Central memory CD8-positive, alpha-beta T cell (primary cell): ENCODE results near the gene DNAI1.

ENCODE experiments used
- ATAC-seq: fragments of 150-1000 bp; cut with Tn5 transposase; replicated peaks from 2 replicates; pipeline ENCODE4 v1.10.0; 2022; ENCODE audit warnings: mild to moderate bottlenecking, moderate FRiP score, moderate number of reproducible peaks; ENCODE audit not compliant: poor library complexity, severe bottlenecking; ENCODE audit errors: extremely low read depth
- DNase-seq, 2 donors: peaks; one replicate each; pipeline ENCODE4 v3.0.0; 2021; ENCODE audit warnings: low spot score in 2 of 2
- H3K27ac Mint-ChIP-seq: one replicate; pipeline ENCODE4 v1.8.0; 2022; ENCODE audit warnings: low read depth, mild to moderate bottlenecking, moderate library complexity, mixed read lengths
- H3K27me3 Mint-ChIP-seq: one replicate; pipeline ENCODE4 v1.8.0; 2022; ENCODE audit warnings: mixed read lengths
- H3K36me3 Mint-ChIP-seq: one replicate; pipeline ENCODE4 v1.8.0; 2022; ENCODE audit warnings: mild to moderate bottlenecking, moderate library complexity, mixed read lengths; ENCODE audit not compliant: insufficient read depth
- H3K4me1 Mint-ChIP-seq: one replicate; pipeline ENCODE4 v1.8.0; 2022; ENCODE audit warnings: mixed read lengths
- H3K4me3 Mint-ChIP-seq: one replicate; pipeline ENCODE4 v1.8.0; 2022; ENCODE audit warnings: mild to moderate bottlenecking, moderate library complexity, mixed read lengths
- H3K9me3 Mint-ChIP-seq: one replicate; pipeline ENCODE4 v1.8.0; 2022; ENCODE audit warnings: mixed read lengths

Gene DNAI1

GRCh38 chr9:34499076-34499475, 40.5 kb downstream of the DNAI1 start:
- ATAC-seq: no peak
- Mint-ChIP-seq H3K27me3 (peaks cover 15% of the 10 kb centered on the region), H3K4me1 (no peaks in the 10 kb centered on the region), H3K27ac (no peak overlapping the region), H3K36me3 (peaks cover 1% of the 10 kb centered on the region), H3K4me3 (no peak overlapping the region), H3K9me3 (no peaks in the 10 kb centered on the region)
- DNase-seq: no peak

GRCh38 chr9:34500623-34501267, 42.1 kb downstream of the DNAI1 start:
- Mint-ChIP-seq H3K27me3 (peaks cover 31% of the 10 kb centered on the region), H3K27ac (no peak overlapping the region), H3K4me3 (no peak overlapping the region), H3K9me3 (no peaks in the 10 kb centered on the region), H3K4me1 (no peaks in the 10 kb centered on the region), H3K36me3 (peaks cover 1% of the 10 kb centered on the region)
- ATAC-seq (no peak), DNase-seq (peak; percentile 56 to 69)

- ATAC-seq: no peak
- Mint-ChIP-seq H3K27ac (no peak overlapping the region), H3K36me3 (peaks cover 1% of the 10 kb centered on the region)
Observed at GRCh38 chr9:34501372-34501771, 42.8 kb downstream of the DNAI1 start.

GRCh38 chr9:34501889-34502425, 43.4 kb downstream of the DNAI1 start:
- Mint-ChIP-seq H3K4me1 (no peaks in the 10 kb centered on the region), H3K36me3 (peaks cover 1% of the 10 kb centered on the region), H3K27me3 (peaks cover 34% of the 10 kb centered on the region), H3K27ac (no peak overlapping the region), H3K4me3 (no peak overlapping the region), H3K9me3 (no peaks in the 10 kb centered on the region)
- ATAC-seq (no peak), DNase-seq (no peak)

More at GRCh38 chr9:34501372-34501771, 42.8 kb downstream of the DNAI1 start:
- no peaks in the 10 kb centered on the region for H3K9me3 Mint-ChIP-seq
- H3K4me3 Mint-ChIP-seq: no peak overlapping the region
- no peak for DNase-seq
- H3K4me1 Mint-ChIP-seq: no peaks in the 10 kb centered on the region
- peaks cover 34% of the 10 kb centered on the region for H3K27me3 Mint-ChIP-seq

GRCh38 chr9:34502471-34502870, 43.9 kb downstream of the DNAI1 start:
- Mint-ChIP-seq H3K9me3 (no peaks in the 10 kb centered on the region), H3K36me3 (peaks cover 1% of the 10 kb centered on the region), H3K27ac (no peak overlapping the region), H3K27me3 (peaks cover 34% of the 10 kb centered on the region), H3K4me1 (no peaks in the 10 kb centered on the region), H3K4me3 (no peak overlapping the region)
- no peak for ATAC-seq
- no peak for DNase-seq

- Mint-ChIP-seq H3K27ac (no peak overlapping the region), H3K4me1 (no peaks in the 10 kb centered on the region), H3K9me3 (no peaks in the 10 kb centered on the region), H3K36me3 (peaks cover 1% of the 10 kb centered on the region), H3K27me3 (peaks cover 34% of the 10 kb centered on the region), H3K4me3 (no peak overlapping the region)
- ATAC-seq (no peak), DNase-seq (no peak)
Observed at GRCh38 chr9:34502891-34503290, 44.3 kb downstream of the DNAI1 start.

- no peak for ATAC-seq
- no peak overlapping the region for H3K27ac Mint-ChIP-seq
- H3K4me1 Mint-ChIP-seq: no peaks in the 10 kb centered on the region
- peaks cover 1% of the 10 kb centered on the region for H3K36me3 Mint-ChIP-seq
- DNase-seq: no peak
- no peaks in the 10 kb centered on the region for H3K9me3 Mint-ChIP-seq
- H3K27me3 Mint-ChIP-seq: peaks cover 34% of the 10 kb centered on the region
- H3K4me3 Mint-ChIP-seq: no peak overlapping the region
Observed at GRCh38 chr9:34503406-34503805, 44.8 kb downstream of the DNAI1 start.

- Mint-ChIP-seq H3K9me3 (no peaks in the 10 kb centered on the region), H3K27ac (no peak overlapping the region), H3K4me1 (no peaks in the 10 kb centered on the region), H3K27me3 (peaks cover 26% of the 10 kb centered on the region), H3K4me3 (no peak overlapping the region), H3K36me3 (peaks cover 4% of the 10 kb centered on the region)
- ATAC-seq: no peak
- DNase-seq: no peak
Observed at GRCh38 chr9:34505370-34506120, 46.9 kb downstream of the DNAI1 start.

- Mint-ChIP-seq H3K9me3 (no peaks in the 10 kb centered on the region), H3K27me3 (peaks cover 26% of the 10 kb centered on the region), H3K4me1 (no peaks in the 10 kb centered on the region), H3K27ac (no peak overlapping the region), H3K4me3 (no peak overlapping the region), H3K36me3 (peaks cover 4% of the 10 kb centered on the region)
- DNase-seq (no peak), ATAC-seq (no peak)
Observed at GRCh38 chr9:34506623-34507022, 48.0 kb downstream of the DNAI1 start.

GRCh38 chr9:34507556-34507955, 49.0 kb downstream of the DNAI1 start:
- Mint-ChIP-seq H3K4me3 (no peak overlapping the region), H3K9me3 (no peaks in the 10 kb centered on the region), H3K4me1 (no peaks in the 10 kb centered on the region), H3K36me3 (peaks cover 4% of the 10 kb centered on the region), H3K27me3 (peaks cover 26% of the 10 kb centered on the region), H3K27ac (no peak overlapping the region)
- no peak for ATAC-seq
- no peak for DNase-seq

- H3K4me1 Mint-ChIP-seq: no peaks in the 10 kb centered on the region
- H3K27ac Mint-ChIP-seq: no peak overlapping the region
- H3K4me3 Mint-ChIP-seq: no peak overlapping the region
- H3K36me3 Mint-ChIP-seq: peaks cover 4% of the 10 kb centered on the region
- H3K27me3 Mint-ChIP-seq: peaks cover 26% of the 10 kb centered on the region
- ATAC-seq (no peak), DNase-seq (no peak)
- no peaks in the 10 kb centered on the region for H3K9me3 Mint-ChIP-seq
Observed at GRCh38 chr9:34507966-34508365, 49.4 kb downstream of the DNAI1 start.

GRCh38 chr9:34508463-34508862, 49.9 kb downstream of the DNAI1 start:
- Mint-ChIP-seq H3K27ac (no peak overlapping the region), H3K4me3 (no peak overlapping the region), H3K4me1 (no peaks in the 10 kb centered on the region), H3K27me3 (peaks cover 25% of the 10 kb centered on the region), H3K9me3 (no peaks in the 10 kb centered on the region), H3K36me3 (peaks cover 4% of the 10 kb centered on the region)
- DNase-seq (no peak), ATAC-seq (no peak)

- peaks cover 4% of the 10 kb centered on the region for H3K36me3 Mint-ChIP-seq
- no peak overlapping the region for H3K27ac Mint-ChIP-seq
- no peak for ATAC-seq
- no peak for DNase-seq
- H3K9me3 Mint-ChIP-seq: no peaks in the 10 kb centered on the region
- H3K4me3 Mint-ChIP-seq: no peak overlapping the region
- no peaks in the 10 kb centered on the region for H3K4me1 Mint-ChIP-seq
- peaks cover 20% of the 10 kb centered on the region for H3K27me3 Mint-ChIP-seq
Observed at GRCh38 chr9:34508951-34509350, 50.3 kb downstream of the DNAI1 start.
